HepG2 (cell line): ENCODE results near the gene CXCL17. TPM values are rescaled to one million over a fixed set of nuclear protein-coding genes. Genes with fewer than 3 reads are reported as not detected.

Source experiments
- ATAC-seq: fragments of 200-7000 bp; cut with Tn5 transposase; 3 replicates; pipeline ENCODE4 v1.9.1; 2020; ENCODE audit warnings: mild to moderate bottlenecking, moderate library complexity
- BruUV-seq: library from RNA; stranded (reverse); fragments of 400-500 nt; replicated peaks from 2 replicates; lab custom pipeline; 2021; lab: Mats Ljungman, UMichigan
- CTCF ChIA-PET: fragments of 300-600 bp; formaldehyde crosslinking; extraction: SDS; loops from one replicate; lab custom pipeline; 2021; ENCODE audit warnings: low total read pairs, inconsistent platforms, low intra/inter-chr PET ratio; lab: Yijun Ruan, JAX
- POLR2A ChIA-PET: fragments of 350-600 bp; sonication (Branson Sonifier 250); formaldehyde crosslinking; loops from one replicate; lab custom pipeline; 2020; ENCODE audit warnings: antibody characterized with exemption, inconsistent platforms; lab: Yijun Ruan, JAX
- DNase-seq: peaks from one replicate; pipeline ENCODE4 v3.0.0-alpha.2; 2015; ENCODE audit warnings: low spot score
- FAIRE-seq: peaks from 3 replicates; lab custom pipeline; 2011; peaks lifted over from hg19 to GRCh38; lab: Jason Lieb, UNC
- H2AFZ ChIP-seq: one replicate; pipeline ENCODE4 v1.6.1; 2011; ENCODE audit warnings: low read length, inconsistent platforms
- H3K27ac ChIP-seq: fragments of 300-600 bp; 3 replicates; pipeline ENCODE4 v1.8.0; 2011; ENCODE audit warnings: mixed run types, mild to moderate bottlenecking, mixed read lengths, low read length, inconsistent platforms; ENCODE audit not compliant: insufficient read depth; ENCODE audit errors: extremely low read length
- H3K27me3 ChIP-seq, 2 experiments: fragments of 200-600 bp in 1 of 2; 2 replicates in 1 of 2; 3 replicates in 1 of 2; pipeline versions ENCODE4 v1.6.0 to v1.8.0; 2011; ENCODE audit warnings: low read length in 2 of 2, mild to moderate bottlenecking in 2 of 2, moderate library complexity in 2 of 2, inconsistent platforms in 1 of 2; ENCODE audit not compliant: insufficient read depth in 2 of 2, control insufficient read depth in 1 of 2
- H3K36me3 ChIP-seq, 2 experiments: fragments of 200-600 bp in 1 of 2; replicated peaks in 1 of 2; 2 replicates in 1 of 2; 3 replicates in 1 of 2; pipeline versions ENCODE4 v1.5.1 to v1.8.0; 2011; ENCODE audit warnings: low read length in 2 of 2, inconsistent platforms in 1 of 2; ENCODE audit not compliant: insufficient read depth in 2 of 2, control insufficient read depth in 1 of 2
- H3K4me1 ChIP-seq: 2 replicates; pipeline ENCODE4 v1.5.1; 2012; ENCODE audit warnings: low read length, inconsistent platforms; ENCODE audit not compliant: insufficient read depth
- H3K4me2 ChIP-seq: 2 replicates; pipeline ENCODE4 v1.6.0; 2011; ENCODE audit warnings: low read depth, low read length, inconsistent platforms
- H3K4me3 ChIP-seq, 3 experiments: fragments of 200-600 bp in 1 of 3; sonication (generic), shearing (Covaris generic) in 1 of 3; replicated peaks in 1 of 3; 2 replicates each; pipeline ENCODE4 v1.5.1; 2011 to 2016; ENCODE audit warnings: low read length in 3 of 3, inconsistent platforms in 2 of 3, low read depth in 2 of 3, mild to moderate bottlenecking in 2 of 3, control low read depth in 1 of 3, mixed read lengths in 1 of 3; ENCODE audit not compliant: insufficient read depth in 1 of 3
- H3K79me2 ChIP-seq: one replicate; pipeline ENCODE4 v1.6.1; 2011; ENCODE audit warnings: low read length, inconsistent platforms; ENCODE audit not compliant: insufficient read depth
- H3K9ac ChIP-seq: 2 replicates; pipeline ENCODE4 v1.6.0; 2011; ENCODE audit warnings: mild to moderate bottlenecking, low read depth, low read length, inconsistent platforms; ENCODE audit not compliant: insufficient read depth
- H3K9me3 ChIP-seq: 2 replicates; pipeline ENCODE4 v1.5.1; 2012; ENCODE audit warnings: mild to moderate bottlenecking, low read length
- H4K20me1 ChIP-seq: 2 replicates; pipeline ENCODE4 v1.6.0; 2011; ENCODE audit warnings: inconsistent platforms, mild to moderate bottlenecking, low read length, moderate library complexity; ENCODE audit not compliant: insufficient read depth
- CBX2 ChIP-seq, 2 experiments: fragments of 200-600 bp in 1 of 2; sonication (generic); formaldehyde crosslinking in 1 of 2; IDR thresholded peaks; 2 replicates each; pipeline versions ENCODE4 v1.7.0 to v1.8.1; 2018 to 2022; ENCODE audit warnings: low read depth in 2 of 2, low read length in 1 of 2, mild to moderate bottlenecking in 1 of 2, missing genetic modification reagents in 1 of 2
- HNF4G ChIP-seq, 2 experiments: sonication (generic) in 1 of 2; formaldehyde crosslinking in 1 of 2; IDR thresholded peaks; 2 replicates each; pipeline versions ENCODE4 v1.4.0 to v1.6.1; 2011 to 2020; ENCODE audit warnings: borderline replicate concordance in 2 of 2, low read depth in 2 of 2, mild to moderate bottlenecking in 2 of 2, low read length in 1 of 2, missing genetic modification reagents in 1 of 2, moderate library complexity in 1 of 2
- JARID2 ChIP-seq: sonication (generic); formaldehyde crosslinking; IDR thresholded peaks from 2 replicates; pipeline ENCODE4 v1.8.1; 2023; ENCODE audit warnings: missing genetic modification reagents, inconsistent platforms; ENCODE audit not compliant: insufficient replicate concordance
- MEF2D ChIP-seq: sonication (generic); formaldehyde crosslinking; IDR thresholded peaks from 2 replicates; pipeline ENCODE4 v1.5.1; 2020; ENCODE audit warnings: mild to moderate bottlenecking, missing genetic modification reagents
- MYC ChIP-seq: sonication (generic); formaldehyde crosslinking; IDR thresholded peaks from 2 replicates; pipeline ENCODE4 v1.9.0; 2021; ENCODE audit warnings: missing genetic modification reagents, borderline replicate concordance
- NR2F2 ChIP-seq: IDR thresholded peaks from 2 replicates; pipeline ENCODE4 v1.6.1; 2012; ENCODE audit warnings: low read depth, inconsistent platforms, borderline replicate concordance
- RBM39 ChIP-seq: fragments of 200-400 bp; formaldehyde crosslinking; IDR thresholded peaks from one replicate; pipeline ENCODE4 v1.6.1; 2018; ENCODE audit warnings: antibody characterized with exemption, mild to moderate bottlenecking, low read depth, low read length; ENCODE audit not compliant: poor library complexity, severe bottlenecking
- ZEB1 ChIP-seq: IDR thresholded peaks from 2 replicates; pipeline ENCODE4 v1.6.1; 2012; ENCODE audit warnings: mild to moderate bottlenecking, low read depth, inconsistent platforms; ENCODE audit not compliant: insufficient replicate concordance
- ZNF121 ChIP-seq: sonication (generic); formaldehyde crosslinking; IDR thresholded peaks from 2 replicates; pipeline ENCODE4 v1.5.0; 2020; ENCODE audit warnings: mild to moderate bottlenecking, missing genetic modification reagents
- ZNF367 ChIP-seq: sonication (generic); formaldehyde crosslinking; IDR thresholded peaks from 2 replicates; pipeline ENCODE4 v1.4.0; 2020; ENCODE audit warnings: missing genetic modification reagents, borderline replicate concordance
- ZNF746 ChIP-seq: sonication (generic); formaldehyde crosslinking; IDR thresholded peaks from 2 replicates; pipeline ENCODE4 v1.8.0; 2022; ENCODE audit warnings: mild to moderate bottlenecking, missing genetic modification reagents
- ZNF83 ChIP-seq: sonication (generic); formaldehyde crosslinking; IDR thresholded peaks from 2 replicates; pipeline ENCODE4 v1.4.0; 2020; ENCODE audit warnings: missing genetic modification reagents, mild to moderate bottlenecking, borderline replicate concordance
- WGBS: methylation state at CpG from one replicate; pipeline ENCODE4 v1.1.6; 2017; ENCODE audit warnings: low lambda C conversion rate; 5-methylcytosine and 5-hydroxymethylcytosine counted together
- in situ Hi-C: cut with HindIII; loops from 2 replicates; pipeline ENCODE4 v1.10.0; 2017; ENCODE audit warnings: low pct_unique_long_range_greater_than_20kb; ENCODE audit not compliant: extremely low pct_ligation_motif_present
- intact Hi-C: fragments of 100-400 bp; cut with micrococcal nuclease; formaldehyde crosslinking; loops from one replicate; pipeline ENCODE4 v1.10.0; 2022; ENCODE audit not compliant: unreplicated experiment
- polyA plus RNA-seq, 8 experiments: library from polyadenylated mRNA; depleted of rRNA in 3 of 8; stranded (reverse) in 7 of 8; unstranded in 1 of 8; fragments of >200 nt; fragmentation: Illumina TruSeq in 4 of 8; extraction: Trizol in 4 of 8; gene quantifications; 2 replicates each; pipeline versions ENCODE4 v1.2.1 to v1.2.3, GENCODE V29; 2011 to 2016; ENCODE audit warnings: low read depth in 4 of 8, missing spikeins in 1 of 8, mixed read lengths in 1 of 8; ENCODE audit not compliant: insufficient read depth in 1 of 8
- total RNA-seq, 5 experiments: library from RNA; depleted of rRNA; stranded (reverse); fragments of >200 nt; fragmentation: Illumina TruSeq; extraction: Trizol; gene quantifications; 2 replicates each; pipeline ENCODE4 v1.2.3, GENCODE V29; 2016; ENCODE audit warnings: low read depth in 1 of 5
- TF ChIP-seq, protein P1 (sequence below): sonication (generic); formaldehyde crosslinking; IDR thresholded peaks from 2 replicates; pipeline ENCODE4 v1.4.0; 2020; ENCODE audit warnings: missing genetic modification reagents, mild to moderate bottlenecking, borderline replicate concordance

CXCL17 gene
- total and polyA plus RNA-seq, 2 of the 13 experiments (the other 11 are each of a cell fraction or from before 2014, with no cell fraction given), result 0.12 TPM; not detected in 1

DNA sequence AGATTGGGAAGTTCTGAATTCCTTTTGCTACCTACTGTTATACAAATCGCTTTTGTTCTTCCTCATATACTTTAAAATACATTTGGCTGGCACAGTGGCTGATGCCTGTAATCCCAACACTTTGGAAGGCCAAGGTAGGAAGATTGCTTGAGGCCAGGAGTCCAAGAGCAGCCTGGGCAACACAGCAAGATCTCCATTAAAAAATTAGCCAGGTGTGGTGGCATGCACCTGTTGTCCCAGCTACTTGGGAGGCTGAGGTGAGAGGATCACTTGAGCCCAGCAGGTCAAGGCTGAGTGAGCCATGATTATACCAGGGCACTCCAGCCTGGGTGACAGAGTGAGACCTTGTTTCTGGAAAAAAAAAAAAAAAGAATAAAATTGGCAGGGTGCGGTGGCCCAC is 34.4 kb upstream of the CXCL17 start:
- ATAC-seq (no peak), FAIRE-seq (no peak), DNase-seq (no peak)
- no TSS peak for BruUV-seq
- Histone ChIP-seq H4K20me1 (no peaks in the 10 kb centered on the region), H2AFZ (no peak overlapping the region), H3K27ac (no peak overlapping the region), H3K9ac (no peak overlapping the region), H3K27me3 (no peaks in the 10 kb centered on the region), H3K4me1 (peaks cover 51% of the 10 kb centered on the region), H3K4me2 (no peak overlapping the region), H3K79me2 (no peaks in the 10 kb centered on the region), H3K36me3 (no peaks in the 10 kb centered on the region), H3K9me3 (no peaks in the 10 kb centered on the region), H3K4me3 (no peak overlapping the region)
- ChIA-PET CTCF (no interaction called here), POLR2A (interaction anchor here (0.7 to 1.8 kb wide), 2 partner anchors 12 to 21 kb away, joined by 3 to 6 read pairs; no protein-coding TSS in a partner anchor)
- in situ Hi-C loops (no loop called here), intact Hi-C loops (no loop called here)
- TF ChIP-seq ZNF121 (CRISPR knock-in tag) (0 out of 2 replicates have a peak, but pooled peaks have one; percentile 33), MEF2D (CRISPR knock-in tag) (no peak), ZEB1 (no peak)
- 98% methylated on average over 2 of the region's 2 CpGs for WGBS

DNA sequence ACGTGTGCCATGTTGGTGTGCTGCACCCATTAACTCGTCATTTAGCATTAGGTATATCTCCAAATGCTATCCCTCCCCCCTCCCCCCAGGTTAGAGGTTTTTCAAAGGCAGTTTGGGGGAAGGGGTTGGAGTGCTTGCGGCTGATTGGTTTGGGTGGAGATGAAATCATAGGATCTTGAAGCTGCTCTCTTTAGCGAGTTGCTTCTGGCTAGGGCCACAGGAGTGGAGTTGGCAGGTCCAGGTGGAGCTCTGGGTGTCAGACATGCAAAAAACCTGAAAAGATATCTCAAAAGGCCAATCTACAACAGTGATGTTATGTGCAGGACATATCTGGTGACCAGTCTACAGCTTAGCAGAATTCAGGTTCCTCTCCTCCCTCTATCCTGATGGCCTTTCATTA is 32.6 kb upstream of the CXCL17 start:
- DNase-seq, result no peak
- intact Hi-C loops (no loop called here), in situ Hi-C loops (no loop called here)
- no peaks in the 10 kb centered on the region for H3K9me3 ChIP-seq
- BruUV-seq, result no TSS peak
- ATAC-seq, result no peak
- WGBS, result 96% methylated on average over 4 of the region's 4 CpGs
- ChIA-PET POLR2A (interaction anchor here (1.5 kb wide), 1 partner anchor 23 kb away, joined by 7 read pairs; no protein-coding TSS in a partner anchor), CTCF (no interaction called here)
- H2AFZ ChIP-seq, result no peak overlapping the region
- no peak overlapping the region for H3K4me3 ChIP-seq
- H3K9ac ChIP-seq, result no peak overlapping the region
- no peaks in the 10 kb centered on the region for H3K27me3 ChIP-seq
- H3K36me3 ChIP-seq, result no peaks in the 10 kb centered on the region
- no peaks in the 10 kb centered on the region for H4K20me1 ChIP-seq
- no peaks in the 10 kb centered on the region for H3K79me2 ChIP-seq
- H3K4me1 ChIP-seq, result peaks cover 51% of the 10 kb centered on the region
- no peak overlapping the region for H3K27ac ChIP-seq
- no peak overlapping the region for H3K4me2 ChIP-seq
- no peak for FAIRE-seq
- TF ChIP-seq RBM39, result no peak
- TF ChIP-seq HNF4G (IDR thresholded peaks at IDR 0.05; ENCODE audit: borderline replicate concordance, low read depth, low read length), result no peak
- no peak for TF ChIP-seq HNF4G (CRISPR knock-in tag; IDR thresholded peaks at IDR 0.05; ENCODE audit: borderline replicate concordance, low read depth)
- TF ChIP-seq ZNF83 (CRISPR knock-in tag), result no peak
- no peak for TF ChIP-seq CBX2 (IDR thresholded peaks at IDR 0.05; ENCODE audit: low read depth, low read length)
- no peak for TF ChIP-seq CBX2 (CRISPR knock-in tag; IDR thresholded peaks at IDR 0.05; ENCODE audit: low read depth)
- TF ChIP-seq ZNF367, result no peak
- TF ChIP-seq, protein P1, sequence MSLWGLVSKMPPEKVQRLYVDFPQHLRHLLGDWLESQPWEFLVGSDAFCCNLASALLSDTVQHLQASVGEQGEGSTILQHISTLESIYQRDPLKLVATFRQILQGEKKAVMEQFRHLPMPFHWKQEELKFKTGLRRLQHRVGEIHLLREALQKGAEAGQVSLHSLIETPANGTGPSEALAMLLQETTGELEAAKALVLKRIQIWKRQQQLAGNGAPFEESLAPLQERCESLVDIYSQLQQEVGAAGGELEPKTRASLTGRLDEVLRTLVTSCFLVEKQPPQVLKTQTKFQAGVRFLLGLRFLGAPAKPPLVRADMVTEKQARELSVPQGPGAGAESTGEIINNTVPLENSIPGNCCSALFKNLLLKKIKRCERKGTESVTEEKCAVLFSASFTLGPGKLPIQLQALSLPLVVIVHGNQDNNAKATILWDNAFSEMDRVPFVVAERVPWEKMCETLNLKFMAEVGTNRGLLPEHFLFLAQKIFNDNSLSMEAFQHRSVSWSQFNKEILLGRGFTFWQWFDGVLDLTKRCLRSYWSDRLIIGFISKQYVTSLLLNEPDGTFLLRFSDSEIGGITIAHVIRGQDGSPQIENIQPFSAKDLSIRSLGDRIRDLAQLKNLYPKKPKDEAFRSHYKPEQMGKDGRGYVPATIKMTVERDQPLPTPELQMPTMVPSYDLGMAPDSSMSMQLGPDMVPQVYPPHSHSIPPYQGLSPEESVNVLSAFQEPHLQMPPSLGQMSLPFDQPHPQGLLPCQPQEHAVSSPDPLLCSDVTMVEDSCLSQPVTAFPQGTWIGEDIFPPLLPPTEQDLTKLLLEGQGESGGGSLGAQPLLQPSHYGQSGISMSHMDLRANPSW (CRISPR knock-in tag), result no peak
- TF ChIP-seq NR2F2, result no peak
- TF ChIP-seq ZNF746, result no peak
- no peak for TF ChIP-seq MYC (CRISPR knock-in tag)
- TF ChIP-seq JARID2 (CRISPR knock-in tag), result no peak
